Measurements from ENCODE around the gene EDARADD.

EDARADD gene

GRCh38 chr1:236524142-236524894 is 130.2 kb downstream of the EDARADD start:
- Histone ChIP-seq H3K4me2 (ENCODE audit: low read length, poor library complexity, severe bottlenecking) (peak overlapping the region; percentile 85), H3K36me3 (ENCODE audit: control insufficient read depth in 1 of 2, insufficient read depth in 2 of 2, low read depth in 1 of 2, low read length in 2 of 2) (peaks cover 4 to 22% of the 10 kb centered on the region in 2 experiments), H3K79me1 (replicated peaks; ENCODE audit: low read length, poor library complexity, severe bottlenecking) (peaks cover 11% of the 10 kb centered on the region), H3K27ac (ENCODE audit: low read length, poor library complexity, severe bottlenecking) (peak overlapping the region; percentile 23), H3K27me3 (ENCODE audit: control insufficient read depth in 1 of 2, insufficient read depth in 1 of 2, low read length in 2 of 2) (no peaks in the 10 kb centered on the region), H3K4ac (ENCODE audit: low read depth in 1 of 2, low read length in 2 of 2) (peak overlapping the region; percentile 84 to 97), H2AK5ac (ENCODE audit: low read length, severe bottlenecking) (no peak overlapping the region), H3K9me3 (ENCODE audit: control insufficient read depth, low read length) (no peaks in the 10 kb centered on the region), H3K14ac (ENCODE audit: low read length in 2 of 2) (peak overlapping the region in 1 of 2 experiments; percentile 98), H3K9ac (ENCODE audit: low read length) (peak overlapping the region; percentile 91), H3K23ac (ENCODE audit: low read length in 2 of 2) (peak overlapping the region in 1 of 2 experiments; percentile 75), H3K4me1 (ENCODE audit: control insufficient read depth, insufficient read depth, low read depth, low read length) (peaks cover 7% of the 10 kb centered on the region), H3K18ac (ENCODE audit: low read depth in 1 of 2, low read length in 2 of 2) (peak overlapping the region; percentile 96), H3K4me3 (ENCODE audit: insufficient read depth in 1 of 2, low read depth in 1 of 2, low read length in 2 of 2) (peak overlapping the region; percentile 93 to 95), H2AFZ (ENCODE audit: low read depth, low read length) (peak overlapping the region; percentile 97), H4K91ac (ENCODE audit: low read length) (peak overlapping the region; percentile 98), H4K8ac (ENCODE audit: low read length) (peak overlapping the region; percentile 89), H2BK15ac (ENCODE audit: low read depth, poor library complexity, severe bottlenecking) (peak overlapping the region; percentile 82), H2BK5ac (ENCODE audit: low read depth, low read length, poor library complexity, severe bottlenecking) (peak overlapping the region; percentile 31), H2BK12ac (ENCODE audit: low read length in 2 of 2) (peak overlapping the region; percentile 71 to 81), H2BK120ac (ENCODE audit: low read depth, low read length) (peak overlapping the region; percentile 71)
- WGBS: under 1% methylated on average over 31 of the region's 32 CpGs
- peak; percentile 95 for DNase-seq

- no peak overlapping the region for H3K18ac ChIP-seq (ENCODE audit: low read depth in 1 of 2, low read length in 2 of 2)
- H2BK15ac ChIP-seq (ENCODE audit: low read depth, poor library complexity, severe bottlenecking): no peak overlapping the region
- no peak overlapping the region for H4K8ac ChIP-seq (ENCODE audit: low read length)
- H3K27ac ChIP-seq (ENCODE audit: low read length, poor library complexity, severe bottlenecking): no peak overlapping the region
- 58% methylated on average over 1 of the region's 3 CpGs for WGBS
- no peak overlapping the region for H3K23ac ChIP-seq (ENCODE audit: low read length in 2 of 2)
- peaks cover 7% of the 10 kb centered on the region for H3K4me1 ChIP-seq (ENCODE audit: control insufficient read depth, insufficient read depth, low read depth, low read length)
- no peak overlapping the region for H2AFZ ChIP-seq (ENCODE audit: low read depth, low read length)
- no peaks in the 10 kb centered on the region for H3K27me3 ChIP-seq (ENCODE audit: control insufficient read depth in 1 of 2, insufficient read depth in 1 of 2, low read length in 2 of 2)
- H4K91ac ChIP-seq (ENCODE audit: low read length): no peak overlapping the region
- H3K4me2 ChIP-seq (ENCODE audit: low read length, poor library complexity, severe bottlenecking): peak overlapping the region; percentile 85
- DNase-seq: no peak
- no peak overlapping the region for H2BK5ac ChIP-seq (ENCODE audit: low read depth, low read length, poor library complexity, severe bottlenecking)
- no peak overlapping the region for H2BK12ac ChIP-seq (ENCODE audit: low read length in 2 of 2)
- peak overlapping the region in 1 of 2 experiments; percentile 95 for H3K4me3 ChIP-seq (ENCODE audit: insufficient read depth in 1 of 2, low read depth in 1 of 2, low read length in 2 of 2)
- peaks cover 4 to 23% of the 10 kb centered on the region in 2 experiments for H3K36me3 ChIP-seq (ENCODE audit: control insufficient read depth in 1 of 2, insufficient read depth in 2 of 2, low read depth in 1 of 2, low read length in 2 of 2)
- H3K9me3 ChIP-seq (ENCODE audit: control insufficient read depth, low read length): no peaks in the 10 kb centered on the region
- H3K4ac ChIP-seq (ENCODE audit: low read depth in 1 of 2, low read length in 2 of 2): no peak overlapping the region
- H2BK120ac ChIP-seq (ENCODE audit: low read depth, low read length): no peak overlapping the region
- no peak overlapping the region for H2AK5ac ChIP-seq (ENCODE audit: low read length, severe bottlenecking)
- peak overlapping the region; percentile 91 for H3K9ac ChIP-seq (ENCODE audit: low read length)
- no peak overlapping the region for H3K14ac ChIP-seq (ENCODE audit: low read length in 2 of 2)
- H3K79me1 ChIP-seq (replicated peaks; ENCODE audit: low read length, poor library complexity, severe bottlenecking): peaks cover 11% of the 10 kb centered on the region
These were observed 130.8 kb downstream of the EDARADD start for GRCh38 chr1:236524895-236525184.

GRCh38 chr1:236526079-236526478 is 132.0 kb downstream of the EDARADD start:
- Histone ChIP-seq H2BK12ac (ENCODE audit: low read length in 2 of 2) (no peak overlapping the region), H3K4ac (ENCODE audit: low read depth in 1 of 2, low read length in 2 of 2) (no peak overlapping the region), H2AK5ac (ENCODE audit: low read length, severe bottlenecking) (no peak overlapping the region), H3K4me2 (ENCODE audit: low read length, poor library complexity, severe bottlenecking) (no peak overlapping the region), H3K9ac (ENCODE audit: low read length) (no peak overlapping the region), H3K79me1 (replicated peaks; ENCODE audit: low read length, poor library complexity, severe bottlenecking) (peaks cover 12% of the 10 kb centered on the region), H3K9me3 (ENCODE audit: control insufficient read depth, low read length) (no peaks in the 10 kb centered on the region), H2BK5ac (ENCODE audit: low read depth, low read length, poor library complexity, severe bottlenecking) (no peak overlapping the region), H3K4me1 (ENCODE audit: control insufficient read depth, insufficient read depth, low read depth, low read length) (peaks cover 7% of the 10 kb centered on the region), H4K8ac (ENCODE audit: low read length) (no peak overlapping the region), H3K14ac (ENCODE audit: low read length in 2 of 2) (no peak overlapping the region), H3K27me3 (ENCODE audit: control insufficient read depth in 1 of 2, insufficient read depth in 1 of 2, low read length in 2 of 2) (no peaks in the 10 kb centered on the region), H2BK15ac (ENCODE audit: low read depth, poor library complexity, severe bottlenecking) (no peak overlapping the region), H3K36me3 (ENCODE audit: control insufficient read depth in 1 of 2, insufficient read depth in 2 of 2, low read depth in 1 of 2, low read length in 2 of 2) (peaks cover 4 to 29% of the 10 kb centered on the region in 2 experiments), H3K4me3 (ENCODE audit: insufficient read depth in 1 of 2, low read depth in 1 of 2, low read length in 2 of 2) (no peak overlapping the region), H3K18ac (ENCODE audit: low read depth in 1 of 2, low read length in 2 of 2) (no peak overlapping the region), H4K91ac (ENCODE audit: low read length) (no peak overlapping the region), H2BK120ac (ENCODE audit: low read depth, low read length) (no peak overlapping the region), H3K23ac (ENCODE audit: low read length in 2 of 2) (no peak overlapping the region), H2AFZ (ENCODE audit: low read depth, low read length) (no peak overlapping the region), H3K27ac (ENCODE audit: low read length, poor library complexity, severe bottlenecking) (no peak overlapping the region)
- 91% methylated on average over 3 of the region's 3 CpGs for WGBS
- no peak for DNase-seq

GRCh38 chr1:236530286-236530685 is 136.2 kb downstream of the EDARADD start:
- no peaks in the 10 kb centered on the region for H3K27me3 ChIP-seq (ENCODE audit: control insufficient read depth in 1 of 2, insufficient read depth in 1 of 2, low read length in 2 of 2)

More at GRCh38 chr1:236530286-236530685, 136.2 kb downstream of the EDARADD start:
- H3K36me3 ChIP-seq (ENCODE audit: control insufficient read depth in 1 of 2, insufficient read depth in 2 of 2, low read depth in 1 of 2, low read length in 2 of 2): peaks cover 10 to 37% of the 10 kb centered on the region in 2 experiments
- H3K4ac ChIP-seq (ENCODE audit: low read depth in 1 of 2, low read length in 2 of 2): no peak overlapping the region
- H3K4me3 ChIP-seq (ENCODE audit: insufficient read depth in 1 of 2, low read depth in 1 of 2, low read length in 2 of 2): no peak overlapping the region
- H4K91ac ChIP-seq (ENCODE audit: low read length): no peak overlapping the region
- H2BK5ac ChIP-seq (ENCODE audit: low read depth, low read length, poor library complexity, severe bottlenecking): no peak overlapping the region
- no peak overlapping the region for H3K18ac ChIP-seq (ENCODE audit: low read depth in 1 of 2, low read length in 2 of 2)
- no peak overlapping the region for H3K23ac ChIP-seq (ENCODE audit: low read length in 2 of 2)
- no peak for DNase-seq
- no peak overlapping the region for H2BK12ac ChIP-seq (ENCODE audit: low read length in 2 of 2)
- no peak overlapping the region for H3K27ac ChIP-seq (ENCODE audit: low read length, poor library complexity, severe bottlenecking)
- no peak overlapping the region for H3K14ac ChIP-seq (ENCODE audit: low read length in 2 of 2)
- H2AFZ ChIP-seq (ENCODE audit: low read depth, low read length): no peak overlapping the region
- H3K4me2 ChIP-seq (ENCODE audit: low read length, poor library complexity, severe bottlenecking): no peak overlapping the region
- 96% methylated on average over 1 of the region's 1 CpG for WGBS
- H4K8ac ChIP-seq (ENCODE audit: low read length): no peak overlapping the region
- H2BK120ac ChIP-seq (ENCODE audit: low read depth, low read length): no peak overlapping the region
- no peak overlapping the region for H2AK5ac ChIP-seq (ENCODE audit: low read length, severe bottlenecking)
- peaks cover 9% of the 10 kb centered on the region for H3K4me1 ChIP-seq (ENCODE audit: control insufficient read depth, insufficient read depth, low read depth, low read length)
- no peak overlapping the region for H2BK15ac ChIP-seq (ENCODE audit: low read depth, poor library complexity, severe bottlenecking)
- H3K9me3 ChIP-seq (ENCODE audit: control insufficient read depth, low read length): no peaks in the 10 kb centered on the region
- H3K79me1 ChIP-seq (replicated peaks; ENCODE audit: low read length, poor library complexity, severe bottlenecking): peaks cover 21% of the 10 kb centered on the region
- no peak overlapping the region for H3K9ac ChIP-seq (ENCODE audit: low read length)
